ENCODE results near the gene PLA2G4E.

Gene PLA2G4E

GRCh38 chr15:41969851-41970431, 50.9 kb downstream of the PLA2G4E start:
- peaks cover 2% of the 10 kb centered on the region for H3K27me3 ChIP-seq (ENCODE audit: insufficient read depth, low read length)
- no peaks in the 10 kb centered on the region for H3K36me3 ChIP-seq (ENCODE audit: insufficient read depth, low read length)
- H3K4me1 ChIP-seq (ENCODE audit: insufficient read depth, low read length): peaks cover 10% of the 10 kb centered on the region
- H2AFZ ChIP-seq (ENCODE audit: low read depth, low read length): no peak overlapping the region
- H3K4me3 ChIP-seq (ENCODE audit: low read length): no peak overlapping the region
- H3K9me3 ChIP-seq (ENCODE audit: low read length): no peaks in the 10 kb centered on the region

GRCh38 chr15:41968701-41969100, 52.1 kb downstream of the PLA2G4E start:
- Histone ChIP-seq H2AFZ (ENCODE audit: low read depth, low read length) (no peak overlapping the region), H3K9me3 (ENCODE audit: low read length) (no peaks in the 10 kb centered on the region), H3K4me1 (ENCODE audit: insufficient read depth, low read length) (peaks cover 10% of the 10 kb centered on the region), H3K4me3 (ENCODE audit: low read length) (no peak overlapping the region), H3K36me3 (ENCODE audit: insufficient read depth, low read length) (no peaks in the 10 kb centered on the region), H3K27me3 (ENCODE audit: insufficient read depth, low read length) (peaks cover 2% of the 10 kb centered on the region)

GRCh38 chr15:41967506-41968206, 53.2 kb downstream of the PLA2G4E start:
- Histone ChIP-seq H3K27me3 (ENCODE audit: insufficient read depth, low read length) (no peaks in the 10 kb centered on the region), H3K4me1 (ENCODE audit: insufficient read depth, low read length) (peaks cover 10% of the 10 kb centered on the region), H3K9me3 (ENCODE audit: low read length) (no peaks in the 10 kb centered on the region), H2AFZ (ENCODE audit: low read depth, low read length) (no peak overlapping the region), H3K36me3 (ENCODE audit: insufficient read depth, low read length) (no peaks in the 10 kb centered on the region), H3K4me3 (ENCODE audit: low read length) (no peak overlapping the region)

GRCh38 chr15:41966920-41967465, 53.8 kb downstream of the PLA2G4E start:
- no peak overlapping the region for H3K4me3 ChIP-seq (ENCODE audit: low read length)
- H3K4me1 ChIP-seq (ENCODE audit: insufficient read depth, low read length): peaks cover 10% of the 10 kb centered on the region
- no peaks in the 10 kb centered on the region for H3K27me3 ChIP-seq (ENCODE audit: insufficient read depth, low read length)
- no peaks in the 10 kb centered on the region for H3K36me3 ChIP-seq (ENCODE audit: insufficient read depth, low read length)
- H2AFZ ChIP-seq (ENCODE audit: low read depth, low read length): no peak overlapping the region
- H3K9me3 ChIP-seq (ENCODE audit: low read length): no peaks in the 10 kb centered on the region

GRCh38 chr15:41966414-41966812, 54.4 kb downstream of the PLA2G4E start:
- Histone ChIP-seq H2AFZ (ENCODE audit: low read depth, low read length) (no peak overlapping the region), H3K4me3 (ENCODE audit: low read length) (no peak overlapping the region), H3K36me3 (ENCODE audit: insufficient read depth, low read length) (no peaks in the 10 kb centered on the region), H3K4me1 (ENCODE audit: insufficient read depth, low read length) (peaks cover 6% of the 10 kb centered on the region), H3K27me3 (ENCODE audit: insufficient read depth, low read length) (no peaks in the 10 kb centered on the region), H3K9me3 (ENCODE audit: low read length) (no peaks in the 10 kb centered on the region)

- Histone ChIP-seq H2AFZ (ENCODE audit: low read depth, low read length) (no peak overlapping the region), H3K9me3 (ENCODE audit: low read length) (no peaks in the 10 kb centered on the region), H3K36me3 (ENCODE audit: insufficient read depth, low read length) (no peaks in the 10 kb centered on the region), H3K4me1 (ENCODE audit: insufficient read depth, low read length) (no peaks in the 10 kb centered on the region), H3K4me3 (ENCODE audit: low read length) (no peak overlapping the region), H3K27me3 (ENCODE audit: insufficient read depth, low read length) (no peaks in the 10 kb centered on the region)
Observed at GRCh38 chr15:41965441-41966413, 55.1 kb downstream of the PLA2G4E start.

- Histone ChIP-seq H3K9me3 (ENCODE audit: low read length) (no peaks in the 10 kb centered on the region), H3K27me3 (ENCODE audit: insufficient read depth, low read length) (no peaks in the 10 kb centered on the region), H2AFZ (ENCODE audit: low read depth, low read length) (no peak overlapping the region), H3K4me1 (ENCODE audit: insufficient read depth, low read length) (no peaks in the 10 kb centered on the region), H3K36me3 (ENCODE audit: insufficient read depth, low read length) (no peaks in the 10 kb centered on the region), H3K4me3 (ENCODE audit: low read length) (no peak overlapping the region)
Observed at GRCh38 chr15:41961595-41962202, 59.1 kb downstream of the PLA2G4E start.

GRCh38 chr15:41961001-41961518, 59.8 kb downstream of the PLA2G4E start:
- Histone ChIP-seq H3K4me1 (ENCODE audit: insufficient read depth, low read length) (no peaks in the 10 kb centered on the region), H3K36me3 (ENCODE audit: insufficient read depth, low read length) (no peaks in the 10 kb centered on the region)

GRCh38 chr15:41958002-41958420, 62.8 kb downstream of the PLA2G4E start:
- no peaks in the 10 kb centered on the region for H3K4me1 ChIP-seq (ENCODE audit: insufficient read depth, low read length)
- H3K27me3 ChIP-seq (ENCODE audit: insufficient read depth, low read length): no peaks in the 10 kb centered on the region
- no peak overlapping the region for H3K4me3 ChIP-seq (ENCODE audit: low read length)
- no peaks in the 10 kb centered on the region for H3K9me3 ChIP-seq (ENCODE audit: low read length)
- H3K36me3 ChIP-seq (ENCODE audit: insufficient read depth, low read length): no peaks in the 10 kb centered on the region
- no peak overlapping the region for H2AFZ ChIP-seq (ENCODE audit: low read depth, low read length)

More at GRCh38 chr15:41961001-41961518, 59.8 kb downstream of the PLA2G4E start:
- H3K4me3 ChIP-seq (ENCODE audit: low read length): no peak overlapping the region
- no peak overlapping the region for H2AFZ ChIP-seq (ENCODE audit: low read depth, low read length)
- no peaks in the 10 kb centered on the region for H3K9me3 ChIP-seq (ENCODE audit: low read length)
- no peaks in the 10 kb centered on the region for H3K27me3 ChIP-seq (ENCODE audit: insufficient read depth, low read length)

- Histone ChIP-seq H3K27me3 (ENCODE audit: insufficient read depth, low read length) (no peaks in the 10 kb centered on the region), H2AFZ (ENCODE audit: low read depth, low read length) (no peak overlapping the region), H3K4me3 (ENCODE audit: low read length) (no peak overlapping the region), H3K4me1 (ENCODE audit: insufficient read depth, low read length) (no peaks in the 10 kb centered on the region), H3K36me3 (ENCODE audit: insufficient read depth, low read length) (no peaks in the 10 kb centered on the region), H3K9me3 (ENCODE audit: low read length) (no peaks in the 10 kb centered on the region)
Observed at GRCh38 chr15:41957021-41957897, 63.6 kb downstream of the PLA2G4E start.

- Histone ChIP-seq H3K27me3 (ENCODE audit: insufficient read depth, low read length) (no peaks in the 10 kb centered on the region), H3K4me1 (ENCODE audit: insufficient read depth, low read length) (peaks cover 4% of the 10 kb centered on the region), H3K9me3 (ENCODE audit: low read length) (no peaks in the 10 kb centered on the region), H3K4me3 (ENCODE audit: low read length) (no peak overlapping the region), H2AFZ (ENCODE audit: low read depth, low read length) (no peak overlapping the region), H3K36me3 (ENCODE audit: insufficient read depth, low read length) (no peaks in the 10 kb centered on the region)
Observed at GRCh38 chr15:41955807-41956525, 64.9 kb downstream of the PLA2G4E start.
